GM19455 (cell line): Measurements from ENCODE around the gene MYO1D.

ENCODE experiments used
- ATAC-seq: cut with Tn5 transposase; IDR thresholded peaks from one replicate; pipeline ENCODE4 v1.9.1; 2021; ENCODE audit not compliant: unreplicated experiment

Gene MYO1D

GRCh38 chr17:32784113-32784512, 92.8 kb downstream of the MYO1D start:
- ATAC-seq: no peak

- ATAC-seq: no peak
Observed at GRCh38 chr17:32783602-32784001, 93.3 kb downstream of the MYO1D start.

- no peak for ATAC-seq
Observed at GRCh38 chr17:32780721-32781120, 96.2 kb downstream of the MYO1D start.

GRCh38 chr17:32777922-32778321, 99.0 kb downstream of the MYO1D start:
- ATAC-seq: no peak

GRCh38 chr17:32777436-32777835, 99.5 kb downstream of the MYO1D start:
- ATAC-seq: no peak

- ATAC-seq: no peak
Observed at GRCh38 chr17:32774695-32775084, 102.2 kb downstream of the MYO1D start.

- no peak for ATAC-seq
Observed at GRCh38 chr17:32773856-32774694, 102.8 kb downstream of the MYO1D start.

- no peak for ATAC-seq
Observed at GRCh38 chr17:32772453-32773025, 104.4 kb downstream of the MYO1D start.

- ATAC-seq: no peak
Observed at GRCh38 chr17:32771396-32771795, 105.5 kb downstream of the MYO1D start.

GRCh38 chr17:32769846-32770245, 107.1 kb downstream of the MYO1D start:
- no peak for ATAC-seq

- no peak for ATAC-seq
Observed at GRCh38 chr17:32763855-32764439, 113.0 kb downstream of the MYO1D start.

GRCh38 chr17:32759476-32759875, 117.4 kb downstream of the MYO1D start:
- ATAC-seq: no peak

- ATAC-seq: no peak
Observed at GRCh38 chr17:32757963-32758362, 119.0 kb downstream of the MYO1D start.

GRCh38 chr17:32756696-32757095, 120.2 kb downstream of the MYO1D start:
- ATAC-seq: no peak

- ATAC-seq: no peak
Observed at GRCh38 chr17:32755045-32755805, 121.7 kb downstream of the MYO1D start.

GRCh38 chr17:32752934-32753333, 124.0 kb downstream of the MYO1D start:
- no peak for ATAC-seq

- no peak for ATAC-seq
Observed at GRCh38 chr17:32747856-32748255, 129.1 kb downstream of the MYO1D start.

- ATAC-seq: no peak
Observed at GRCh38 chr17:32746698-32747097, 130.2 kb downstream of the MYO1D start.

- ATAC-seq: no peak
Observed at GRCh38 chr17:32746280-32746679, 130.6 kb downstream of the MYO1D start.

GRCh38 chr17:32742681-32743538, 134.0 kb downstream of the MYO1D start:
- ATAC-seq: no peak

GRCh38 chr17:32741381-32741780, 135.5 kb downstream of the MYO1D start:
- no peak for ATAC-seq
